Stimulated activated CD4-positive, alpha-beta T cell treated with anti-CD3 and anti-CD28 coated beads, Interleukin-1b, Interleukin-23, amount 100 ng/mL, for 24 hours (primary cell): ENCODE measurements around the gene PRSS2.
"Not testable (repeated sequence)": the region's sequence is repeated elsewhere in the genome, so short reads cannot be mapped to it uniquely, and the experiment has no call there.

Source experiments
- DNase-seq, 4 experiments: peaks; one replicate each; pipeline ENCODE4 v3.0.0-alpha.2; 2020; ENCODE audit warnings: low read depth in 4 of 4, low spot score in 1 of 4

The PRSS2 gene

DNA sequence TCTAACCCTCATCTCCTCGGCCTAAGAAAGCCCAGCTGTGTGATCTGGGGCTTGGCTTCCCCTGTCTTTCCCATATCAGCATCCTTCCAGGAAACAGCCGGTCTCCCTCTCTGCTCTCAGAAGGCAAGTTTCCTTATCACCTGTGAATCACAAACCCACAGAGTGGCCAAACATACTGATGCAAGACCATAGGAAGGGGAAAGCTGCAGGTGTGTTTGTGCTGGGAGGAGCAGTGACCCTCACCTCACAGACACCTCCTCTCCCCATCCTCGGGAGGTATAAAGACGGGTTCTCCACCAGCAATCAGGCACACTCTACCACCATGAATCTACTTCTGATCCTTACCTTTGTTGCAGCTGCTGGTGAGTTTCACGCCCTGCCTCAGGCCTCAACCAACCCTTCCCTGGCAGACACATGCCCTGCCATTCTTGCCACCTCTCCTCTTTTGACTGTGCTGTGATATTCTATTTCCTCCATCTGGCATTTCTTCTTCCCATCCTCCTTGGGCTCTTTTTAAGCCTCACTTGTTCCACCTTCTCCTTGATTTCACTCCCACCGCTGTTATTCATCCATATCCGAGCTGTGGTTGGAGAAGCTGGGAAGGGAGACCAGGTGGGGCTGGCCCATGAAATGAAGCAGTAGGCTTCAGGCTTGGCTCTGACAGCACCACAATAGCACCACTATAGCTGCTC lies at the start of gene PRSS2:
TSS of gene PRSS2 (plus strand) at position 310 of the 692 bp plus-strand sequence. CDS start at position 323, 13 bp downstream.
- no peak for DNase-seq

DNA sequence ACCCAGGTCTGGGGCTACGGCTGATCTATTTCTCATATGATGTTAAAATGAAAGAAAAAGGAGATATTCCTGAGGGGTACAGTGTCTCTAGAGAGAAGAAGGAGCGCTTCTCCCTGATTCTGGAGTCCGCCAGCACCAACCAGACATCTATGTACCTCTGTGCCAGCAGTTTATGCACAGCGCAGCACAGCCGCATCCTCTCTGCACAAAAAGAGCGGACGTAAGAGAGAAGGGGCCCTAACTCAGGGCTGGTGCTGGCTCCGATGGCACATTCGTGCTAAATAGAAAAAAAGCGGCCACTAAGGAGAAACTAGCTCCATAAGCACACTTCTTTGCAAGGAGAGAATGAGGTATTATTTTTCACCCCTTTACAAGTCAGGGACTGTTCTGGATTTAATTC lies 49.8 kb upstream of the PRSS2 start:
- no peak for DNase-seq

DNA sequence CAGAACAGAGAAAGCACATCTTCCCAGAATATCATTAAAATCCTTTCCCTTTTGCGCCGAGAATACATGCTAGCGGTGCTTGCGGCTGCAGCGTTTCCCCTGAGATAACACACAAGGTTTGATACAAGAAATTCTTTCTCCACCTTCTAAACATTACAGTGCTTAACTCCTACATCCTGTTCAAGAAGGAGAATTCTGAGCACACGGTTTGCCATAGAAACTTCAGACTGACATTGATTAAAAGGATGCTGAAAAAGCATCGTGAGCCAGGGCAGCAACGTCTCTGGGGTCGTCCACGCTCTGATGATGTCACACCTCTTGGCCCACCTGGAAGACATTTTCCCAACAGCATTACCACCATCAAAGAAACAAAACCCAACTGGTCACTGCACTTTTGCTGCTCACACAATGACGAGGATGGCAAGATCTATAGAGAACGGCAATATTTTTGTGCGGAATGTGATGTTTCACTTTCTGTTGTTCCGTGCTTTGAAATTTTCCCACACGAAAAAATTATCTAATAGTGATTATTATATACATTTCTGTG lies 48.4 kb upstream of the PRSS2 start:
- DNase-seq, result no peak

DNA sequence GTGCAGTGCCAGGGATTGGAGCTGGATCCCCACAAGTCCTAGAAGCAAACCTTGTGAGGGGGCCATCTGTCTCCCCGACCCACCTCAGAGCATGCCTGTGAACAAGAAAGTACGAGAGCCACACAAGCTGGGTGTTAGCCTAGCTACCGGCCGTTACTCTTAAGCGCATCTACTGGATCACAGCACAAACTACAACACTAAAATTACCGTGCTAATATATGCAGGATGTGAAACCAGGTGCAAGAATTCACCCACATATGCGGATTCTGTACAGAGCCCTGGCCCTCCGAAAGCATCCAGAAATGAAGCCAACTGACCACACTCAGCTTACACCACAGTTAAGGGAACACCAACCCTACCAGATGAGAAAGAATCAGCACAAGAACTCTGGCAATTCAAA lies 37.5 kb upstream of the PRSS2 start:
- DNase-seq, result no peak

DNA sequence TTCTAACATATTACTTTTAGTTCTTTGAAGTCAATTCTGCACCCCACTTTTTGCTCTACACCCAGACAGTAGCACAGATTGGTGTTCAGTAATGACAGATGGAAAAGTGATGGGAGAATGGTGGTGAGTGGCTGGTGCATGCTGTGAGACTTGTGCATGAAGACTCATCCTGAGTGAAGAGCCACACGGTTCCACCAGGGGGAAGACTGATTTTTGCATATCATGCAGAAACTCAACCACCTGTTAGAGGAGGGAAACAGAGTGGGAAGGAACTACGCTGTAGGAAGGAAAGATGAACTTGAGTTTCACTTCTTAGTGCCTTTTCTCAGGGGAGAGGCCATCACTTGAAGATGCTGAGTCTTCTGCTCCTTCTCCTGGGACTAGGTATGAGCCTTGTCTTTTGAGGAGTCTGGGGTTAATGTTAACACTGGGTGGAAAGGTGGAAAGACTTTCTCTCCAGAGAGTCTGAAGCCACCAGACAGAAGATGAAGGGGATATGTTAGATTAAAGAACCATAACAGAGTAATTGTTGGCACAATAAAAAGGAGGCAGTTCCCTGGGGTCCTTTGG lies 30.8 kb upstream of the PRSS2 start:
- no peak for DNase-seq

DNA sequence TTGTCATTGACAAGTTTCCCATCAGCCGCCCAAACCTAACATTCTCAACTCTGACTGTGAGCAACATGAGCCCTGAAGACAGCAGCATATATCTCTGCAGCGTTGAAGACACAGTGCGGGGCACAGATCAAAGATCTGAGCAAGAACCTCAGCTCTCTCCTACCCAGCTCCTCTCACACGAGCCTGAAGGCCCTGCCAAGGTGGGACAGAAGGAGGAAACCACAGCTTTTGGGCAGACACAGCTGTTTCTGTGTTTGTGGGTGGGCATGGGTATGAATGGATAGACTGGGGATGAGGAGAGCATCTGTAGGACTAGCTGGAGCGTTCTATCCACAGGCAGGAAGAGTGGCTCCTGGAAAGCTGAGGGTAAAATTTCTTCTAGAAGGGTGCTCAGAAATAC lies 30.0 kb upstream of the PRSS2 start:
- no peak for DNase-seq

DNA sequence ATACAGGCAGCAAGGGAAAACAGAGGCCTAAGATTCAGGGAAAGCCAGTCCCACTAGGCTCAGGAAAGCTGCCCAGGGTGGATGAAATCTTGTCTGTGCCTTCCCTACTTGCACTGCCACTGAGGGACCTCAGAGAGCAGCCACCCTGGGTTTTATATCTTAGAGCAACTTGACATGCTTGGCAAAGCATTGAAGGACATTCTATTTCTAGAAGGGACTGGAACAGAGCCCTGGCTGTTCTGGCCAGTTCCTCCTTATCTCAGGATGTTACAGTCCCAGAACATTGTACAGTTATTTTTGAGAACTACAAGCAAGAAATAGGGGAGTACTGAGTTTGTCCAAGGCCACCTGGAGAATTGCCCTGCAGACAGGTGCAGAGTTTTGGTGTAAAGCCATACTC lies 28.8 kb upstream of the PRSS2 start:
- DNase-seq, result not testable (repeated sequence)

DNA sequence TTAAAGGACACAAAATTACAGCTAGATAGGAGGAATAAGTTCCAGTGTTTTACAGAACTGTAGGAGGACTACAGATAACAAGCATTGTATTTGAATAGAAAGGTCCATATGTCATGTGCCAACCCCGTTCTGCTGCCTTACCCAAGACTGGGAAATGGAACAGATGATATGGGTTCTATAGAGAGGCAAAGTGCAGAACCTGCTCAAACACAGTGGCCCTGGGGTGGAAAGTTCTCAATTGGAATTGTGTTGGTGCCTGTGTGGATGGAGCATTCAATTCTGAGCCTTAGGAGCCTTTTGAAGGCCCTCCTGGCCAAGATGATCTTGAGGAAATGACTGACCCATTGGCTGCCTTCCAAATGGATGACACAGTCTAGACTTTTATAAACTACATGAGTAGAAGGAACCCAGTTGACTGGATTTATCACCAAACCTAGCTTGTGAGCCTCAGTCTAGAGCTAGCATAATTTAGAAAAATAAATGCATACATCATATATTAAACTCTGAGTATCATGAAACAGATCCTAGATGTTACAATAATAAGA lies 25.6 kb upstream of the PRSS2 start:
- no peak for DNase-seq

DNA sequence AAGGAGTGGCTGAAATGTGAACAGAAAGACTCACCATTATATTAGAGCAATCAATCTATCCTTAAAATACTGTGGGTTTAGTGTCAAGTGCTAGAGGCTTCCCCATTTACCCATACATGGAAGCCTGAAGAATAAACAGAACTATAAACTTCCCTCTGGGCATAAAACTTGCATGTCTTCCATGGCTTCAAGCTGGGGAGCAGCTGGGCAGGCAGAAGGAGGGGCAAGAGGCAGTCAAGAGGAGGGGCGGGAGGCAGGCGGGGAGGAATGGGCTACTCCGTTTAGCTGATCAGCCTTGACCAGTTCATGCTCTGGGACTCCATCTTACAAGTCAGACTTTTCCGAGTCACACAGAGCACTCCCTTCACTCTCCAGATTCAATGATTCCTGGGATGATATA lies 25.0 kb upstream of the PRSS2 start:
- DNase-seq, result no peak

DNA sequence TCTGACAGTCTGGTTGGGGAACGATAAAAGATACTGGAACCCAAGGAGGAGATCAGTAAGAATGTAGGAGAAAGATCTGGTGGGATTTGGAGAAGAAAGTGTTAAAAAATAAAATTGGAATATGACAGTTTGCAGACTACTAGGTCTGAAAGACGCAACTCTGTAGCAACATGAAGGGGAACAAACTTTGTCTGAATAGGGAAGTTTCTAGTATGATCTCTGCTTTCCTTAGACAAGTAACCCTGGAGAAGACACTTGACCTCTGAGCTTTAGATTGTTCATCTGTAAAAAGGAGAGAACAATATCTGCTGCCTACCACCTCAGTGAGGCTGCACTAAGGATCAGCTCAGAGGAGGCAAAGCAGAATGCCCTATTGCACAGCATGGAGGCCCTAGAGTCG lies 24.5 kb upstream of the PRSS2 start:
- DNase-seq, result no peak

DNA sequence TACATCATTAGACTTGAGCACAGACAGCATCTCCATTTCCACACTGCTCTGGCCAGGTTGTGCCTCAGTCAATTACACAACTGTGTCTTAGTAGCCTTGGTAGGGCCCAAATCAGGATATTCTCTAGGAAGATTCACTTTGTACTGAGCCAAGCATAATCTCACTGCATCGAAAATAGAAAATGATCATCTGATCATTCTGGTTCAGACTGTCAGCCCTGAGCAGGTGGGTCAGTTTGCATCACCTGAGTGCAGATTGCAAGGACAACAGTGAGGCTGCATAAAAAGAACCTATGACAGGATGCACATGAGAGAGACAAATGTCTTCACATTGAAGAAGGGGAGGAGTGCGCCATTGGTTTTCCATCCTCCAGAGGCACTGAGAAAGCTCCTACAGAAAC lies 22.4 kb upstream of the PRSS2 start:
- DNase-seq, result not testable (repeated sequence)

DNA sequence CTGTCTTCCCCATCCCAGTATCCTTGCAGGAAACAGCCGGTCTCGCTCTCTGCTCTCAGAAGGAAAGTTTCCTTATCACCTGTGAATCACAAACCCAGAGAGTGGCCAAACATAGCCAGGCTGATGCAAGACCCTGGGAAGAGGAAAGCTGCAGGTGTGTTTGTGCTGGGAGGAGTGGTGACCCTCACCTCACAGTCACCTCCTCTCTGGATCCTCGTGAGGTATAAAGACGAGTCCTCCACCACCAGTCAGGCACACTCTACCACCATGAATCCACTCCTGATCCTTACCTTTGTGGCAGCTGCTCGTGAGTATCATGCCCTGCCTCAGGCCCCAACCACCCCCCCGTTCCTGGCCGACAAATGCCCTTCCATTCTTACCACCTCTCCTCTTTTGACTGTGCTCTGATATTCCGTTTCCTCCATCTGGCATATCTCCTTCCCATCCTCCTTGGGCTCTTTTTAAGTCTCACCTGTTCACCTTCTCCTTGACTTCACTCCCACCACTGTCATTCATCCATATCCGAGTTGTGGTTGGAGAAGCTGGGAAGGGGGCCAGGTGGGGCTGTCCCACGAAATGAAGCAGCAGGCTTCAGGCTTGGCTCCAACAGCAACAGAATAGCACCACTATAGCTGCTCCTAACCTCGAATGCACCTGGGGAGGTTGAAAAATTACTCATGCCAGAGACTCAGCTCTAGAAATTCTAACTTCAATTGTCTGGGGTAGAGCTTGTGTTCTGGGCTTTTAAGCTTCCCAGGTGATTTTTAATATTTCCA lies 21.4 kb upstream of the PRSS2 start, which contains the start of gene PRSS1:
TSS of gene PRSS1 (plus strand) at position 255 of the 776 bp plus-strand sequence. CDS start at position 268, 13 bp downstream.
- no peak for DNase-seq

DNA sequence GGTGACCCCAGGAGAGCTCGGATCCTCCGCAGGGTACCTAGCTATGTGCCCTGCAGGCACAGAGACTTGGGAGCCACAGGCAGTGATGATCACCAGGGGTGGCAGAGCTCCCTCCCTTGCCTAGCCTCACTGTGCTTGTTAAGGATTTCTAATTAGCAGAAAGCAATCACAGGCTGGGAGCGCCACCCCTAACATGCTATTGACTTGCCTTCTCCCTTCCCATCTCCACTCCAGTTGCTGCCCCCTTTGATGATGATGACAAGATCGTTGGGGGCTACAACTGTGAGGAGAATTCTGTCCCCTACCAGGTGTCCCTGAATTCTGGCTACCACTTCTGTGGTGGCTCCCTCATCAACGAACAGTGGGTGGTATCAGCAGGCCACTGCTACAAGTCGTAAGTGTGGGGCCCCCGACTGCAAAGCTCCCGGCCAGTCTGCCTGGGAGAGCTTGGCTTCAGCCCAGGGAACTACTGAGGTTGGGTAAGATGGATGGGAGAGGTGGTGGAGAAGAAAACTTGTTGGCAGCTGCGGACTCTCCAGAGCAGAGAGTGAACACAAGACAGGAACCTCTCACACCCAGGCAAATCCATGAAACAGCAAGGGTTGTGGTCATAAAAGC lies 20.3 kb upstream of the PRSS2 start:
- no peak for DNase-seq

DNA sequence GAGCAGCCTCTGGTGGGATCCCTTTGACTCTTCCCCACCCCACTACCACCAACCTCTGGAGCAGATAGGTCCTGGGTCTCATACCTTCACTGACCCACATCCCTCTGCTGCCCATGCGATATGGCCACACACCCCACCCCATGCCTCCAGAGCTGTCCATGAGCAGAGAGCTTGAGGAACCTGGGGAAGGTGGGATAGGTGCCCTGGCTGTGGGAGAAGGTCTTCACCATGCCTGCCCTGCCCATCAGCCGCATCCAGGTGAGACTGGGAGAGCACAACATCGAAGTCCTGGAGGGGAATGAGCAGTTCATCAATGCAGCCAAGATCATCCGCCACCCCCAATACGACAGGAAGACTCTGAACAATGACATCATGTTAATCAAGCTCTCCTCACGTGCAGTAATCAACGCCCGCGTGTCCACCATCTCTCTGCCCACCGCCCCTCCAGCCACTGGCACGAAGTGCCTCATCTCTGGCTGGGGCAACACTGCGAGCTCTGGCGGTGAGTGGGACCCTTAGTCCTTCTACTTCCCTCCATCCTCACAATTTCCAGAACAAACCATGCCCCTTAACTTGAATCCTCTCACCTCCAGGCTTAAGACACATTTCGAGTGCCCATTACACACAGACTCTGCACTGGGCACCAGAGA lies 19.1 kb upstream of the PRSS2 start:
- DNase-seq, result not testable (repeated sequence)

DNA sequence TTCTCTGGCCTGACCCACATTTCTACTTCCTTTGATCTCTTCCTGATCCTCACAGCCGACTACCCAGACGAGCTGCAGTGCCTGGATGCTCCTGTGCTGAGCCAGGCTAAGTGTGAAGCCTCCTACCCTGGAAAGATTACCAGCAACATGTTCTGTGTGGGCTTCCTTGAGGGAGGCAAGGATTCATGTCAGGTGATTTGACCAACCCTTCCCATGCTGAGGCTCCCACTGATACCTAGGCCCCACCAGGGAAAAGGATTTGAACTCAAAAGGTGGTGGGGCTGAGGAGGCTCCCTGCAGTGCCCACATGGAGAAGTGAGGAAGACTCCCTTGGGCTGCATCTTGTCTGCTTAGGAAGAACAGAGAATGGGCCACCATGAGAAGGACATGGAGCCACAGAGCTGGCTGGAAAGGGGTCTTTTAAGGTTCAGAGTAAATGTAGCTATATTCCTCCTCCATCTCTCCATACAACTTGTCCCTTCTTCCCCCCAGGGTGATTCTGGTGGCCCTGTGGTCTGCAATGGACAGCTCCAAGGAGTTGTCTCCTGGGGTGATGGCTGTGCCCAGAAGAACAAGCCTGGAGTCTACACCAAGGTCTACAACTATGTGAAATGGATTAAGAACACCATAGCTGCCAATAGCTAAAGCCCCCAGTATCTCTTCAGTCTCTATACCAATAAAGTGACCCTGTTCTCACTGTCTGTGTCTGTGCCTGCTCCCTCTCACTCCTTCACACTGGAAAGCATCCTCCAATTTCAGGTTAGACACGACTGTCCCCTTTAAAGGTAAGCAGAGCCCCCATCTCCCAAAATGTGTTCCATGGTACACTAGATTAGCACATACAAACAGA lies 18.2 kb upstream of the PRSS2 start:
- no peak for DNase-seq

DNA sequence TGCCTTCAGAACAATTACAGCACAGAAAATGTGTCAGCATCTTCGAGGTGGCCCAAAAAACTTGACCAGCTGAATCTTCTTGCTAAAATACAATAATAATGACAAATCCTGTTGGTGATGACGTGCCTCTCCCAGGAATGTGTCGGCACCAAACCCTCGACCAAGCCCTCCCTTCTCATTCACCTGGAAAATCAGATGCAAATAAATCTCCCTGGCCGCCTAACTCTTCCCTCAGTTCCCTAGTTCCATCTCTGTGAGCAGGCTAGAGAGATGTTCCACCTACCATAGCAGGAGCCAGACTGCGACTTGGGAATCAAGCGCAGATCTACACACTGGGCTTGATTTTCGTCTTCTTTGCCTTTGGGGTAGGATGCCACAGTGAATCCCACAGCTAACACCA lies 17.4 kb upstream of the PRSS2 start:
- no peak for DNase-seq

DNA sequence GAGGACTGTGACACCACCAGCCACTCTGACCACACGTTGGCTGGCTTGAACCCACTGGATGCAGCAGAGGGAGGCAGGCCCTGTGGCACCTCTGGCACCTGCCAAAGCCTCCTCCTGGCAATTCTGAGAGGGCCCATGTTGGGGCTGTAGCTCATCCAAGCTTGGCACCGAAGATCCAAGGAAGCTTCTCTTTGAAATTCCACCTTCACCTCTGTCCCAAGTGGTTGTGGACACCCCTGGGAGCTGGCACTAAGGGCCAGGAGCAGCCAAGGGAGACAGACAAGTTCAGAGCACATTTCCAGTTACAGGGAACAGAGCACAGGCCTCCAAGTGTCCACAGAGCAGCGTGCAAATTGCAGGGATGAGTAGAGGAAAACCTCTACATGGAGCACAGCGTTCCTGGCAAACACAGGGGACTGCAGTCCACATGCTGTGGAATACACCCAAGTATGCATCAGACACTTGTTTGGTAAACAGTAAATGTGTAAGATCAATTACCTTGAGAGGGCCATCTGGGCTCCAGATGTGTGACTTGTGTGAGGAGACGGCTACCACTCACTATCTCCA lies 16.8 kb upstream of the PRSS2 start:
- DNase-seq, result not testable (repeated sequence)

DNA sequence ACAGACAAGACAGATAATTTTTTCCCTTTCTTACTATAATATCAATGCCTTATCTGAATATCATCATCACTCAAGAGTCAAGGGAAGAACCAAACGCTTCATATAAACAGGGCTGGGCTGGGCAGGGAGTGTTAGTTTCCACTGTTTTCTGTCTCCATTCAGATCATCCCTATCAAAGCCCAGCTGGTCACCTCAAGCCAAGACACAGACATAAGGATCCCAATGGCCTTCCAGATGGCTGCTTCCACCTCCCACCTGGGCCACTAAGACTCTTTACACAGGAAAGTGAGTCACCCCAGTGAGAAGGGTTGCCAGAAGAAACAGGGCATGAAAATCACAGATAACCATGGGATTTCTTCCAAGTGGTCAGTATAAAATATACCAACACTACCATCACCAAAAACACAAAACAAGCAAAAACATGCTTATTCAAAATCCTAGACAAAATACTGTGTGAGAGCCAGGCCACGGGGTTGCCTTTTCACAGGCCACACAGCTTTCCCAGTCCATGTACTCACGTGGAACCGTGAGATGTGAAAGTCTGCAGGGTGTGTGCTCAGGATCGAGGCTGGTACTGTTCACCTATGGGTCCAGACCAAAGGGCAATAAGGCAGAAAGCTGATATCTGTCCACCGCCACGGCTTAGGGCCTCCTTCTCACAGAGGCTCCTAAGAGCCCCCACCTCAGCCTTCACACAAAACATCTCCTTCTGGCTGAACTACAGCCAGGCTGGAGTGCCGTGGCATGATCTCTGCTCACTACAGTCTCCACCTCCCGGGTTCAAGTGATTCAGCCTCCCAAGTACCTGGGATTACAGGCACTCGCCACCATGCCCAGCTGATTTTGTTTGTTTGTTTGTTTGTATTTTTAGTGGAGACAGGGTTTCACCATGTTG lies 15.8 kb upstream of the PRSS2 start:
- DNase-seq, result no peak
